ENCODE results near the gene XAB2.

- TF ChIP-seq CTCF (IDR thresholded peaks at IDR 0.05; ENCODE audit: low read length) (no peak), EZH2 (optimal IDR thresholded peaks at IDR 0.05; ENCODE audit: low read depth, low read length) (no peak)
Observed at GRCh38 chr19:7648265-7649014, 19.1 kb upstream of the XAB2 start.
